Measurements from ENCODE around the gene AMMECR1L.
"Not testable (repeated sequence)": the region's sequence is repeated elsewhere in the genome, so short reads cannot be mapped to it uniquely, and the experiment has no call there.

GRCh38 chr2:127885780-127886592 lies at the start of gene AMMECR1L:
- not testable (repeated sequence) for TF ChIP-seq CTCF (IDR thresholded peaks at IDR 0.05)
- TF ChIP-seq POLR2A (IDR thresholded peaks at IDR 0.05) = peak in 2 of 4 donors; percentile 25 to 60

All from esophagus squamous epithelium (tissue), 4 donors.